BE2C (cell line): ENCODE measurements around the gene PCNX1.

Experiments
- DNase-seq: peaks from one replicate; pipeline ENCODE4 v3.0.0-alpha.2; 2020
- H3K27me3 ChIP-seq: fragments of 250-450 bp; sonication (Bioruptor Pico); 2 replicates; pipeline ENCODE4 v1.5.1; 2020; ENCODE audit warnings: mild to moderate bottlenecking
- H3K36me3 ChIP-seq: fragments of 250-450 bp; sonication (Bioruptor Pico); 2 replicates; pipeline ENCODE4 v1.5.1; 2020; ENCODE audit warnings: mild to moderate bottlenecking
- H3K4me1 ChIP-seq: fragments of 250-450 bp; sonication (Bioruptor Pico); 2 replicates; pipeline ENCODE4 v1.5.1; 2020
- H3K4me3 ChIP-seq: 2 replicates; pipeline ENCODE4 v1.5.1; 2011; ENCODE audit warnings: low read depth, low read length
- H3K9me3 ChIP-seq: fragments of 250-450 bp; sonication (Bioruptor Pico); 2 replicates; pipeline ENCODE4 v1.5.1; 2020
- TF ChIP-seq, protein P1 (sequence below): IDR thresholded peaks from 2 replicates; pipeline ENCODE4 v1.5.1; 2012; ENCODE audit warnings: mild to moderate bottlenecking, low read depth, low read length

PCNX1 gene

DNA sequence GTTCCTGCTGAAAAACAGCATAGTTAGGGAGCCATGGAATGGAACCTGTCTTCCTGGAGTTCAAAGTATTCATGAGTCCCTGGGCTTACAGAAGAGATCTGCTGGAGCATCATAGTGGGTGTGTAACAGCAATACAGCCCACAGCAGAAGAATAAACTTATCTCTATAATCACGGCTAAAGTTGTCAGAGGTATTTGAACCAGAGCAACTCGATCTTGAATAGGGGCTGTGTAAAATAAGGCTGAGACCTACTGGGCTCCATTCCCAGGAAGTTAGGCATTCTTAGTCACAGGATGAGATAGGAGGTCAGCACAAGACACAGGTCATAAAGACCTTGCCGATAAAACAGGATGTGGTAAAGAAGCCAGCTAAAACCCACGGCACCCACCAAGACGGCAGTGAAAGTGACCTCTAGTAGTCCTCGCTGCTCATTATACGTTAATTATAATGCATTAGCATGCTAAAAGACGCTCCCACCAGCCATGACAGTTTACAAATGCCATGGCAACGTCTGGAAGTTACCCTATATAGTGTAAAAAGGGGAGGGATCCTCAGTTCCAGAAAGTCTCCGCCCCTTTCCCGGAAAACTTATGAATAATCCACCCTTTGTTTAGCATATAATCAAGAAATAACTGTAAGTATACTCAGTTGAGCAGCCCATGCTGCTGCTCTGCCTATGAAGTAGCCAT is 223.4 kb downstream of the PCNX1 start:
- no peaks in the 10 kb centered on the region for H3K27me3 ChIP-seq
- no peak for DNase-seq
- TF ChIP-seq, protein P1, sequence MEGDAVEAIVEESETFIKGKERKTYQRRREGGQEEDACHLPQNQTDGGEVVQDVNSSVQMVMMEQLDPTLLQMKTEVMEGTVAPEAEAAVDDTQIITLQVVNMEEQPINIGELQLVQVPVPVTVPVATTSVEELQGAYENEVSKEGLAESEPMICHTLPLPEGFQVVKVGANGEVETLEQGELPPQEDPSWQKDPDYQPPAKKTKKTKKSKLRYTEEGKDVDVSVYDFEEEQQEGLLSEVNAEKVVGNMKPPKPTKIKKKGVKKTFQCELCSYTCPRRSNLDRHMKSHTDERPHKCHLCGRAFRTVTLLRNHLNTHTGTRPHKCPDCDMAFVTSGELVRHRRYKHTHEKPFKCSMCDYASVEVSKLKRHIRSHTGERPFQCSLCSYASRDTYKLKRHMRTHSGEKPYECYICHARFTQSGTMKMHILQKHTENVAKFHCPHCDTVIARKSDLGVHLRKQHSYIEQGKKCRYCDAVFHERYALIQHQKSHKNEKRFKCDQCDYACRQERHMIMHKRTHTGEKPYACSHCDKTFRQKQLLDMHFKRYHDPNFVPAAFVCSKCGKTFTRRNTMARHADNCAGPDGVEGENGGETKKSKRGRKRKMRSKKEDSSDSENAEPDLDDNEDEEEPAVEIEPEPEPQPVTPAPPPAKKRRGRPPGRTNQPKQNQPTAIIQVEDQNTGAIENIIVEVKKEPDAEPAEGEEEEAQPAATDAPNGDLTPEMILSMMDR = no peak
- H3K9me3 ChIP-seq = no peaks in the 10 kb centered on the region
- no peaks in the 10 kb centered on the region for H3K4me1 ChIP-seq
- H3K36me3 ChIP-seq = no peaks in the 10 kb centered on the region
- no peak overlapping the region for H3K4me3 ChIP-seq

DNA sequence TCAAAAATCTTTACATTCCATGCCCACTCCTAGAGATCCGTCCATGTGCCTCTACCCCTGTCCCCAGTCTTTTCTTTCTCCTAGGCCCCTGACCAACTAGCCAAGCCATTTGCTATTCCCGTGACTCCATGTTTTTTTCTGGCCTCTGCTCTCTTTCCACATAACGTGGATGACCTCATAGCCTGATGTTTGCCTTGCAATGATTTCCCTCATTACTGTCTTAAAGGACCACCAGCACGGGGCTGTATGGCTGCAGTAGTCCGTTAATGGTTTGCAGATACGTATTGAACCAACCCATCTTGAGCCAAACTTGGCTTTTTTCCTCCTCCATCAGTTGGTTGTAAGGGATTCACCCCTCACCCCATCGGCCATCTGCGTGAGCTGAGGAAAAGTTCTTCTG is 226.0 kb downstream of the PCNX1 start:
- H3K27me3 ChIP-seq = no peaks in the 10 kb centered on the region
- H3K36me3 ChIP-seq = no peaks in the 10 kb centered on the region
- H3K4me3 ChIP-seq = no peak overlapping the region
- H3K4me1 ChIP-seq = no peaks in the 10 kb centered on the region
- TF ChIP-seq, protein P1 = no peak
- no peak for DNase-seq
- H3K9me3 ChIP-seq = no peaks in the 10 kb centered on the region

DNA sequence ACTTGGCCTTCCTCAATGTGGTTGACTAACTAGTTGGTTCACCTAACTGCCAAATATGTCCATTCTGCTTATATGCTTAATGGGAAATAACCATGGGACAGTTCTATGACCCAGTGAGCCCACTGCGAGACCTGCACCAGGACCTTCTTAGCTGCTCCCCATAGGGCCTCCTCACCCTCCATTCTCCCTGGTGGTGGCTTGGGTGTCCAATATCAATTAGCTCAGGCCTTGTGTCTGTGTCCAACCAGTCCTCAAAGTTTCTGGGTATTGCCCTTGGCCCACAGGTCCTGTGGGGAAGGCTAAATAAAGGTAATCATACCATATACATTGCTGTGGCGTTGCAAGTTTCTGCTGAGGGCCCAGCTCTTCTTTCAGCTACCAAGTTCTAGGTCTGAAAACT is 228.2 kb downstream of the PCNX1 start:
- H3K4me1 ChIP-seq = peaks cover 5% of the 10 kb centered on the region; the same call in 1 of the 2 replicates
- no peaks in the 10 kb centered on the region for H3K9me3 ChIP-seq
- H3K36me3 ChIP-seq = no peaks in the 10 kb centered on the region
- no peak for DNase-seq
- no peak overlapping the region for H3K4me3 ChIP-seq
- TF ChIP-seq, protein P1 = no peak
- no peaks in the 10 kb centered on the region for H3K27me3 ChIP-seq

DNA sequence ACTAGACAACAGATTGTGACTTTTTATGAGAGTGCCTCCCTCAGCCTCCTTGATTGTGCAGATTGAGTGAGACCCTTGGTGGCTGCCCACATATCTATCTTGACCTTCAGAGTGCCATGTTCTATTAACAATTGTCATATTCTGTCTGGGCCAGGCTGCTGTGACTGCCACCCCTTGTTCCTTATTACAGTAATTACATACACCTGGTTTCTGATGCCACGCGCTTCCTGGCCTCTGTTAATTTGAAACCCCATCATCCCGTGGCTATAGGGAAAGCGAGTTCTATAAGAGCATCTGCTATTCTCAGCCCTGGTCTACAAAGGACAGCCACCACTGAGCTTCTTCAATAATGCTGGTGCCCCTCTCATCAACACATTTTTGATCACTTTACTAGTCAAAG is 228.7 kb downstream of the PCNX1 start:
- Histone ChIP-seq H3K4me1 (peaks cover 5% of the 10 kb centered on the region; the same call in 1 of the 2 replicates), H3K27me3 (no peaks in the 10 kb centered on the region), H3K9me3 (no peaks in the 10 kb centered on the region), H3K4me3 (no peak overlapping the region), H3K36me3 (no peaks in the 10 kb centered on the region)
- TF ChIP-seq, protein P1 = no peak
- DNase-seq = no peak

DNA sequence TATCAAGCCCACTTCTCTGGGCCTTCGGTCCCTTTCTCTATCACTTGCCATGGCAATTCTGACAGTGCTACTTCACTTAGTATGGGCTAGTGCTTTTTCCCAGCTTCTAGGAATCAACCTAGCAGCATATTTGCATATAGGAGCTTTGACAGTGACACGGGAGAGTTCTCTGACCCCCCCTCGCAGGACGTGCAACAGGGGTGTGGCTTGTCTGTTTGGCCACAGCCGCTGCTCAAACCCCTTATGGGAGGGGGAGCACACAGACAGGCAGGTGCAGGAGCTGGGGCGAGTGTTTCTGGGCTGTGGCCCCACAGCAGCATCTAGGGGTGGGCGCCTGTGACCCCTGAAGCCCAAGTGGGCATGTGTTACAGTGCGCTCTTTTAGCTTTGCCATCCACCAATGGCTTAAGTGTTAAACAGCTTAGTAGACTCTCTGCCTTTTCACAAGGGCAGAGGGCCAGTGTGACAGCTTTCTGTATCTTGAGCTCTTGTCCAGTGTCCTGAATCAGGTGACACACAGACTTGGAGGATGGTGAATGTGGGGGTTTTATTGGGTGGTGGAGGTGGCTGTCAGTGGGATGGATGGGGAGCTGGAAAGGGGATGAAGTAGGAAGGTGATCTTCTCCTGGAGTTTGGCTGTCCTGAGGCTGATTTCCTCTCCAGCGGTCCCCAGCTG is 229.3 kb downstream of the PCNX1 start:
- no peaks in the 10 kb centered on the region for H3K27me3 ChIP-seq
- no peaks in the 10 kb centered on the region for H3K36me3 ChIP-seq
- peaks cover 5% of the 10 kb centered on the region; the same call in 1 of the 2 replicates for H3K4me1 ChIP-seq
- no peak for DNase-seq
- H3K9me3 ChIP-seq = no peaks in the 10 kb centered on the region
- H3K4me3 ChIP-seq = no peak overlapping the region
- TF ChIP-seq, protein P1 = no peak
